SK-N-SH treated with all-trans-retinoic acid at 6 μM for 48 hours (cell line): ENCODE measurements around the gene SOX21.

ENCODE experiments used
- ARNTL ChIP-seq: fragments of 450-650 bp; formaldehyde crosslinking; IDR thresholded peaks from 2 replicates; pipeline ENCODE4 v1.5.0; 2020; ENCODE audit warnings: low read depth, mild to moderate bottlenecking, moderate library complexity, borderline replicate concordance
- BACH2 ChIP-seq: fragments of 250-450 bp; sonication (Bioruptor Pico); IDR thresholded peaks from 2 replicates; pipeline ENCODE4 v1.9.0; 2021; ENCODE audit warnings: mild to moderate bottlenecking, borderline replicate concordance
- GLIS3 ChIP-seq: fragments of 250-450 bp; sonication (Bioruptor Pico); IDR thresholded peaks from 2 replicates; pipeline ENCODE4 v1.5.0; 2020; ENCODE audit warnings: mild to moderate bottlenecking, moderate library complexity
- PATZ1 ChIP-seq: fragments of 250-450 bp; sonication (Bioruptor Pico); IDR thresholded peaks from 2 replicates; pipeline ENCODE4 v1.8.0; 2020; ENCODE audit warnings: mild to moderate bottlenecking, moderate library complexity, borderline replicate concordance
- RARB ChIP-seq: fragments of 250-450 bp; sonication (Bioruptor Pico); IDR thresholded peaks from 2 replicates; pipeline ENCODE4 v1.8.0; 2021; ENCODE audit warnings: mild to moderate bottlenecking, moderate library complexity
- SNAI2 ChIP-seq: fragments of 250-450 bp; sonication (Bioruptor Pico); IDR thresholded peaks from 2 replicates; pipeline ENCODE4 v1.5.0; 2020; ENCODE audit warnings: mild to moderate bottlenecking, moderate library complexity
- TOX ChIP-seq: fragments of 250-450 bp; sonication (Bioruptor Pico); IDR thresholded peaks from 2 replicates; pipeline ENCODE4 v1.8.0; 2021; ENCODE audit warnings: mild to moderate bottlenecking, moderate library complexity, borderline replicate concordance
- ZC3H10 ChIP-seq: fragments of 250-450 bp; sonication (Bioruptor Pico); IDR thresholded peaks from 2 replicates; pipeline ENCODE4 v1.5.1; 2021; ENCODE audit warnings: mild to moderate bottlenecking, moderate library complexity
- ZFP3 ChIP-seq: fragments of 250-450 bp; sonication (Bioruptor Pico); IDR thresholded peaks from 2 replicates; pipeline ENCODE4 v1.5.0; 2020; ENCODE audit warnings: mild to moderate bottlenecking, moderate library complexity
- ZFP30 ChIP-seq: fragments of 450-650 bp; formaldehyde crosslinking; IDR thresholded peaks from 2 replicates; pipeline ENCODE4 v1.5.0; 2022; ENCODE audit warnings: mild to moderate bottlenecking, moderate library complexity

- TF ChIP-seq ZFP30 (CRISPR knock-in tag) = no peak
- TF ChIP-seq TOX (CRISPR knock-in tag) = no peak
- TF ChIP-seq BACH2 = no peak
- TF ChIP-seq ARNTL (CRISPR knock-in tag) = no peak
- no peak for TF ChIP-seq PATZ1 (CRISPR knock-in tag)
- TF ChIP-seq ZFP3 = no peak
- no peak for TF ChIP-seq ZC3H10 (CRISPR knock-in tag)
- TF ChIP-seq RARB (CRISPR knock-in tag) = no peak
- TF ChIP-seq GLIS3 = no peak
- no peak for TF ChIP-seq SNAI2 (CRISPR knock-in tag)
Observed at GRCh38 chr13:94712287-94712811, at the start of gene SOX21.
